Measurements from ENCODE around the gene NPIPB6. TPM values are rescaled to one million over a fixed set of nuclear protein-coding genes. Genes with fewer than 3 reads are reported as not detected.
A peak's percentile ranks its signal among the peaks of the same experiment; 100 is the strongest.

The NPIPB6 gene
- total and polyA plus RNA-seq, 8 donors, result 0.25 to 2.0 (median 0.61) TPM; not detected in 1

- no peak for FAIRE-seq
- no peaks in the 10 kb centered on the region for H3K9me3 ChIP-seq
- TF ChIP-seq CTCF (IDR thresholded peaks at IDR 0.05), result no peak
- 72 to 73% methylated on average over 11 of the region's 11 CpGs for WGBS, 2 donors
- no peak for ATAC-seq
- H3K27ac ChIP-seq, result no peak overlapping the region
- H3K27me3 ChIP-seq, result no peaks in the 10 kb centered on the region
- intact Hi-C loops (cut with DNase I), result no loop called here
- no peak for DNase-seq
- H3K4me3 ChIP-seq, result no peak overlapping the region
- H3K4me1 ChIP-seq, result no peaks in the 10 kb centered on the region
- no peaks in the 10 kb centered on the region for H3K36me3 ChIP-seq
Measured at GRCh38 chr16:28297784-28298510, 65.4 kb downstream of the NPIPB6 start.

GRCh38 chr16:28297308-28297707, 66.0 kb downstream of the NPIPB6 start:
- no peaks in the 10 kb centered on the region for H3K9me3 ChIP-seq
- no peaks in the 10 kb centered on the region for H3K36me3 ChIP-seq
- intact Hi-C loops (cut with DNase I), result no loop called here
- H3K4me3 ChIP-seq, result no peak overlapping the region
- WGBS, 2 donors, result 61 to 81% methylated on average over 2 of the region's 2 CpGs
- no peaks in the 10 kb centered on the region for H3K27me3 ChIP-seq
- ATAC-seq (no peak), DNase-seq (no peak), FAIRE-seq (no peak)
- H3K27ac ChIP-seq, result no peak overlapping the region
- no peak for TF ChIP-seq CTCF (IDR thresholded peaks at IDR 0.05)
- H3K4me1 ChIP-seq, result no peaks in the 10 kb centered on the region

GRCh38 chr16:28295276-28295675, 68.0 kb downstream of the NPIPB6 start:
- Histone ChIP-seq H3K27me3 (no peaks in the 10 kb centered on the region), H3K9me3 (no peaks in the 10 kb centered on the region), H3K4me1 (no peaks in the 10 kb centered on the region), H3K36me3 (no peaks in the 10 kb centered on the region), H3K4me3 (no peak overlapping the region), H3K27ac (no peak overlapping the region)
- no peak for DNase-seq
- TF ChIP-seq CTCF (IDR thresholded peaks at IDR 0.05), result no peak
- no peak for ATAC-seq
- FAIRE-seq, result no peak
- WGBS, 2 donors, result 86 to 90% methylated on average over 11 of the region's 11 CpGs
- intact Hi-C loops (cut with DNase I), result no loop called here

GRCh38 chr16:28294201-28294600, 69.1 kb downstream of the NPIPB6 start:
- Histone ChIP-seq H3K4me3 (no peak overlapping the region), H3K4me1 (peaks cover 0 to under 1% (median 0%) of the 10 kb centered on the region in 3 donors), H3K27ac (no peak overlapping the region), H3K9me3 (no peaks in the 10 kb centered on the region), H3K36me3 (no peaks in the 10 kb centered on the region), H3K27me3 (no peaks in the 10 kb centered on the region)
- ATAC-seq (no peak), FAIRE-seq (no peak), DNase-seq (no peak)
- TF ChIP-seq CTCF (IDR thresholded peaks at IDR 0.05), result no peak
- intact Hi-C loops (cut with DNase I), result no loop called here
- WGBS, 2 donors, result 87 to 89% methylated on average over 6 of the region's 6 CpGs

- no peak for ATAC-seq
- H3K27me3 ChIP-seq, result no peaks in the 10 kb centered on the region
- no peak overlapping the region for H3K27ac ChIP-seq
- intact Hi-C loops (cut with DNase I), result no loop called here
- no peak for TF ChIP-seq CTCF (IDR thresholded peaks at IDR 0.05)
- no peaks in the 10 kb centered on the region for H3K9me3 ChIP-seq
- H3K4me1 ChIP-seq, result peaks cover 1 to 6% (median 4%) of the 10 kb centered on the region in 3 donors
- WGBS, 2 donors, result 39 to 44% methylated on average over 10 of the region's 10 CpGs
- no peak for DNase-seq
- H3K4me3 ChIP-seq, result peak overlapping the region; percentile 49 to 70 (median 60)
- FAIRE-seq, result no peak
- H3K36me3 ChIP-seq, result no peaks in the 10 kb centered on the region
Measured at GRCh38 chr16:28293601-28293960, 69.7 kb downstream of the NPIPB6 start.

Data from pancreas (tissue), 10 donors.